HG03571 (cell line): ENCODE results near the gene IL17REL.

Experiments
- ATAC-seq: cut with Tn5 transposase; IDR thresholded peaks from one replicate; pipeline ENCODE4 v1.9.1; 2021; ENCODE audit not compliant: unreplicated experiment

Gene IL17REL

GRCh38 chr22:50027639-50028537 lies 15.3 kb upstream of the IL17REL start:
- no peak for ATAC-seq

- ATAC-seq = no peak
These were observed 13.4 kb upstream of the IL17REL start for GRCh38 chr22:50025993-50026392.

- ATAC-seq = no peak
These were observed 9.7 kb upstream of the IL17REL start for GRCh38 chr22:50022171-50022819.

- ATAC-seq = no peak
These were observed 8.0 kb upstream of the IL17REL start for GRCh38 chr22:50020606-50021005.

GRCh38 chr22:50019316-50019715 lies 6.8 kb upstream of the IL17REL start:
- no peak for ATAC-seq

- no peak for ATAC-seq
These were observed 6.2 kb upstream of the IL17REL start for GRCh38 chr22:50018608-50019285.

GRCh38 chr22:50017701-50018224 lies 5.2 kb upstream of the IL17REL start:
- ATAC-seq = no peak

- no peak for ATAC-seq
These were observed 4.6 kb upstream of the IL17REL start for GRCh38 chr22:50016988-50017700.

GRCh38 chr22:50016308-50016987 lies 3.9 kb upstream of the IL17REL start:
- ATAC-seq = no peak

GRCh38 chr22:50015451-50016307 lies 3.1 kb upstream of the IL17REL start:
- ATAC-seq = no peak

- ATAC-seq = no peak
These were observed 2.3 kb upstream of the IL17REL start for GRCh38 chr22:50014655-50015401.

GRCh38 chr22:50014053-50014501 lies 1.5 kb upstream of the IL17REL start:
- no peak for ATAC-seq

GRCh38 chr22:50011447-50012210 lies 936 bp downstream of the IL17REL start:
- no peak for ATAC-seq

- no peak for ATAC-seq
These were observed 1.7 kb downstream of the IL17REL start for GRCh38 chr22:50010676-50011446.

- ATAC-seq = no peak
These were observed 2.5 kb downstream of the IL17REL start for GRCh38 chr22:50009765-50010675.

GRCh38 chr22:50009251-50009650 lies 3.3 kb downstream of the IL17REL start:
- ATAC-seq = no peak
